HG03571 (cell line): ENCODE measurements around the gene PLPP3.

Experiments
- ATAC-seq: cut with Tn5 transposase; IDR thresholded peaks from one replicate; pipeline ENCODE4 v1.9.1; 2021; ENCODE audit not compliant: unreplicated experiment

The PLPP3 gene

GRCh38 chr1:56525489-56526041 is 53.8 kb downstream of the PLPP3 start:
- ATAC-seq: peak; percentile 93

GRCh38 chr1:56524263-56524662 is 55.1 kb downstream of the PLPP3 start:
- ATAC-seq: no peak

- ATAC-seq: no peak
Measured at GRCh38 chr1:56522680-56523079, 56.7 kb downstream of the PLPP3 start.

DNA sequence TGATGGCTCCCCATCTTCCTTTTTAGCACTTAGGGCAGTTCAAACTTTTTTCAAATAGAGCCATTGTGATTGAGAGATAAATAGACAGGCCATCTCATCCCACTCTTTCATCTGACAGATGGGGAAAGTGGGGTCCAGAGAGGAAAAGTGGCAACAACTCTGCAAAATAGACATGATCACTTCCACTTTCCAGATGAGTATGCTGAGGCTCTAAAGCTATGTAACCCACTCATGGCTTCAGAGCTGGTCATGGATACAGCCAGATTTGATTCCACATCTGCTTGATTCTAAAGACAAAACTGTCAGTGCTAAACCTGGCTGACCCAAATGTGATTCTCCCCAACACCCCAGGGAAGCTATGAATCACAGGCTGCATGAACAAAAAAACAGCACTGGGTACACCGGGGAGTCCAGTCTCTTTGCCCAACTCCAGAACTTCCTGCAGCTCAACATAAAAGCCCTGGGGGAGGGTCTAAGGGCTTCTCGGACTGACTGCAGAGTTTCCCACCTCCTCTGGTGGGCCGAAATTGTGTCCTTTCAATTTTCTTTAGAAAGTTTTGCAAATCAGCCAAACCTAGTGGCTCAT is 59.3 kb downstream of the PLPP3 start:
- ATAC-seq: no peak

- ATAC-seq: no peak
Measured at GRCh38 chr1:56517404-56518130, 61.8 kb downstream of the PLPP3 start.

DNA sequence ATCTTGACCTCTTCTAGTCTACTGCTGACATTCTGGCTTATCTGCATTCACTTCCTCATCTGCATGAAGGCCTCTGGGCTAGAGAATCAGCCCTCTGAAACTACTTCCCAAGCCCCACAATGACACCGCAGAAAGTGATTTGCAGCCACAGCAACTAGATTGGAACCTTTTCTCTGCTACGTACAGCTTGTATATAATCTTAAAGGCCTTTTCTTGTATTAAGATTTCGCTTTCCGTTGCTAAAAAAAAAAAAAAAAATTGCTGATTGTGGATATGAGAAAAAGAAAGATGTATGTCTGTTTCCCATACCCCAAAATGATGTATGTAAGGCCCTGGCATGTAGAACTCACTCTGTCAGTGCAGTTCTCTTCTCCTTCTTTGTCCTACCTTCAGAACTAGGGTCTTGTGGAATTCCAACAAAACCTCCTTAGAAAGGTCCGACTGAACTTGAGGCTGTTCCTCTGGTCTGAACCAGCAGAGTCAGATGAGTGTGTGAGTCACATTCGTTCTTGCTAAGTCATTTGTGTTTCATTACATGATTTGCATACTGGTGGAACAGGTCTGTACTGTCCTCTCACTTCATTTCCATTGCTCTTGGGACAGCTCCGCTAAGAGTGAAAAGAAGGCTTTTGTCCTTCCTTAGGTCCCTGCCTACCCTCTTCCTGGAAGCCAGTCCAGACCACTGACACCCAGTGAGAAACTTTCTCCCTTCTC is 62.7 kb downstream of the PLPP3 start:
- ATAC-seq: peak; percentile 90

- no peak for ATAC-seq
Measured at GRCh38 chr1:56515898-56516538, 63.3 kb downstream of the PLPP3 start.

DNA sequence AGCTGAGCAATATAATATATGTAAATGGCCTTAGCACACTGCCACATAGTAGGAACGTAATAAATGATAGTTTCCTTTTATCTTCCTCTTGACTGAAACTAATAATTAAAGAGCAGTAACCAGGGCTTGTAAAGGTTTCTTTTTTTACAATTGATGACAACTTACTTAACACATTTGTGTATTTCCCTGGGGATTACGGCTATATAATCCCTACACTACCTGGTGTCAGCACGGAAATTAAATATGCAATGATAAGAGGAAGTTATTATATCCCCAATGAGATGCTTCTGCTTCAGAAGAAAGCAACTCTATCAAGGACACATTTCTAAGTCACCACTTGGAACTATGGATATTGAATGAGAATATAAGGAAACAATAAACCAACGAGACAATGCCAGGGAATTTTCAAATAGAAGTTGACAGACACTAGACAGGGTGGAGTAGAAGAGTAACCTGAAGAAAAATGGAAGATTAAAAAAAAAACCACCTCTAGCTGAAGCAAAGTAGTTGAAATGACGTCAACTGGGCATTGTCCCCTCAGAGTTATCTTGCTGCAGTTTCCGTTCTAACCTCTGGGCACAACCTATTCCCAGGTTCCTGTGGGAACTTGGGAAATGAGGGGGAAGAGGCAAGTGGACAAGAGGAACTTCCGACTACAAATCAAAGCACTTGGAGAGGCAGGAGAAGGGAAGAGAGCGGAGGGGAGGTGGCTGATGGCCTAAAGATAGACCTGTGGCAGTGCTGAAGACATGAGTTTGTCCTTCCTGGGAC is 66.5 kb downstream of the PLPP3 start:
- no peak for ATAC-seq

DNA sequence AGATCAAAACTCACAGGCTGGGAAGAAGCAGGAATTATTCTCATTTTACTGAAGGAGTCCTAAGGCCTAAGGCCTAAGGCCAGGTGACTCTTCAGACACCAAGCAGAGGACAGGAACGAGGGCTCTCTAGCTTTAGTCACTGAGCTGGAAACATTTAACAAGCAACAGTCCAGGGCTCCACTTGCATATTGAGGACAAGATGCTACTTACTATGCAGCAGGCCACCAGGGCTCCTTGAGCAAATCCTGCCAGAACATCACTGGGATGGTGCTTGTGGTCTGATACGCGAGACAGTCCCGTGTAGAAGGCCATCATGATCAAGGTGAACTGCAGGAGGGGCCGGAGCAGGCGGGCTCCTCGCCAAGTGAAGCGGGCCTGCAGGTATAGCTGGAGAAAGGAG is 67.6 kb downstream of the PLPP3 start:
- no peak for ATAC-seq

- ATAC-seq: no peak
Measured at GRCh38 chr1:56511364-56511763, 68.0 kb downstream of the PLPP3 start.

DNA sequence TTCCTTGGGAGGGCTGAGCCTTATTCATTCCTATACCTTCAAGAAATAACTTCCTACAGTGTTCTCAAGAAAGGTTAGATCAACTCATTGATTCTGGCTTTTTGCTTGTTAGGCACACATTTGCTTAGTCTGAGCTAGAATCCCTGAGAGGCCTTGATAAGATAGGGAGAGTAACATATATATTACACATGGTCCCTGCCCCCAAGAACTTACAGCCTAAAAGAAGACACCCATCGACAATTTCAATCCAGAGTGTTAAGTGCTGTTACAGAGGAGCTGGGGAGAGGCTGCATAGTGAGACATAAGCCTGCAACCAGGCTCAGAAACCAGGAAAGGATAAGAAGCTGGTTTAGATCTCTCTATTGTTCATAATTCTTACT is 68.7 kb downstream of the PLPP3 start:
- ATAC-seq: no peak

GRCh38 chr1:56509713-56510641 is 69.4 kb downstream of the PLPP3 start:
- no peak for ATAC-seq

DNA sequence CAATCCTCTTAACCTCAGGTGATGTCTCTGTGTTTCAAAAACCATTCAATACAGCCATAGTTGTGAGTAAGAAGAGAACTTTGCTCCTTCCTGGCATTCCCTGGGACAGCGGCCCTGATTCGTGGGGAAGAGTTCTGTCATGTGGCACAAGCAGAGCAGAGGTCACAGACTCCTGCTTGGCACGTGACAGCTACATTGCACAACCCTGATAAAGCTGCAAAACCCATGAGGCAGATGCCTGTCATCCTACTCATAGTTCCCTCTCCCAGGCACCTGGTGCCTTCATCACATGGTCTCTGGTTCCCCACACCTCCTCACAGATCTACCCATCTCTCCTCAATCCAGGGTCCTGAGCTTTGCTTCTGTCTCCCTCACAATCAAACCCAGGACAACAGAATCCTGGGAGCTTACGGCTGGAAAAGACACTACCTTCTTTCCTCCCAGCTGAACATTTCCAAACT is 70.8 kb downstream of the PLPP3 start:
- ATAC-seq: no peak

DNA sequence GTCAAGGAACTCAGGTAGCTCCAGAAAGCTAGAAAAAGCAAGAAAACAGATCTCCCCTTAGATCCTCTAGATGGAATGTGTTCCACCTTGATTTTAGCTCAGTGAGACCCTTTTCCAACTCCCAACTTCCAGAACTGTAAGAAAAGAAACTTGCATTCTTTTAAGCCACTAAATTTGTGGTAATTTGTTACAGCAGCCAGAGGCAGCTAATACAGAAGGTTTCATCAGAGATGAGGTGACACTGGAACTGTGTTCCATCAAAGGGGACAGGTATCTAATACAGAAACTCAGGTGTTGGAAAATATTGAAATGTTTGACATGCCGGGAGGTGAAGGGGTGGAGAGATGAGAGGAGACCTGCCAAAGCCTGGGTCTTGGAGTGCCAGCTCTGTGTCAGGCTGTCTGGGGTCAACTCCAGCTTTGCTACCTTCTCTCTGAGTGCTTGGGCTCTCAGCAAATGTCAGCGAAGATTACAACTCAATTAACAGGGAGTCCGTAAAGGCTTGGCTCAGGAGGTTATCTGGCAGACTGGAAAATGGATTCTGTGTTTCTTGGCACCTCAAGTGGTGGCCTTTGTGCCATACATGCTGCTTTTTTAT is 71.3 kb downstream of the PLPP3 start:
- ATAC-seq: no peak

DNA sequence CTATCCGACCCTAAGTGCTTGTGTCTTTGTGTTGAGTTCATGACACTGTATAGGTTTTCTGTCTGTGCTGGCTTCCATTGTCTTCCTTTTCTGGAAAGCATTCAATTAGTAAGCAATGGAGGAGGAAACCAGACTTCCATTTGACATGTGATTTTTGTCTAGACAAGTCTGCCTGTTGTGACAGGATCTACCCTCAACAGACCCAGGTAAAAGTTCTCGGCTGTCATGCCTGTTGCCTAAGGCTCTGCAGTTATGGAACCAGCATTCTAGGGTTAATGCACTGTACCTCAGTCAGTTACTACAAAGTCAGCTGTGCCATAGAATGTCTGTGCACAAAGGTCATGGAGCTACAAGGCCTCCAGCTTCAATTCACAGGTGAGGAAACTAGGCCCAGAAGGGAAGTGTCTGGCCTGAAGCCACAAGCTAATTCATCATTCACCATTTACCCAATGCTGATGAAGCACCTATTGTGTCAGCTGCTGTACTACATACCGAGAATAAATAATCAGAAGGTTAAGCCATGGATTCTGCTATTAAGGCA is 72.3 kb downstream of the PLPP3 start:
- ATAC-seq: no peak

DNA sequence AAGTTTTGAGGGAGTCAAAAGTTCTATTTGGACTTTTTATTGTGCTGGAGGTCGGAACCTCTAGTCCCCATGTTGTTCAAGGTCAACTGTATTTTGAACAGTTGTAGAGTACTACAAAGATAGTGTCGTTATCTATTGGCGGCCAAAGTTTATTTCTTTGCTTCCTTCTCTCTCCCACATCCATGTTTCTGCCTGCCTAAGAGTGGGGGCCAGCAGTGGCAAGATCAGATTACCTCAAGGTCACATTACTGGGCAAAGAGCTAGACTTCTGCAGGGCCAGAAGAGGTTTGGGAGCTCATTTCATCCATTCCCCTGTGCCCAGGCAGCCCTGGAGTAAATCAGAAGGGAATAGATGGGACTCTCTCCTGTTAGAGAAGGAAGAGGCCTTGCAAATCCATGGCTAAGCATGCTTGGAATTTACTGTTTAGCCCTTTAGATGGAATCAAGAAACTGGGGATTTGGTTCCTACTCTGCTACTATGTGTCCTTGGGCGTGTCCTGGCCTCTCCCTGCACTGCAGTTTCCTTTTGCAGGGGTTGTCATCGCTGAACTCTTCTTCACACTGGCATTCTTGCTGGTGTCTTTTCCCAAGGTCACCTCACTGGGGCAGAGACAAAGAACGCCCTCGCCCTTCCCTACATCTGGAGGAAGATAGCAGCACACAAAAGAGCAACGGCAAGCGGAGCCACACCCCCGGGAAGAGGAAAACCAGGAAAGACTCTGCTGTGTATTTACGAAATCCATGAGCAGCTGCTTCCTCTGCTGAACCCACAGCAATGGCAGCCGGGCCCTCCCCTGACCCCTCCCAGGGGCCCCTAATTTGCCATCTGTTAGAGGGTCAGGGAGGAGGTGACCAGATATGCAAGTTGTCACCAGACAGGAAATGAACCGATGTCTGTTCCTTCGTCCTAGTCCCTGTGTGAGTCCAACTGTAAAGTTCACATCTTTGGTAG is 73.3 kb downstream of the PLPP3 start:
- ATAC-seq: no peak

DNA sequence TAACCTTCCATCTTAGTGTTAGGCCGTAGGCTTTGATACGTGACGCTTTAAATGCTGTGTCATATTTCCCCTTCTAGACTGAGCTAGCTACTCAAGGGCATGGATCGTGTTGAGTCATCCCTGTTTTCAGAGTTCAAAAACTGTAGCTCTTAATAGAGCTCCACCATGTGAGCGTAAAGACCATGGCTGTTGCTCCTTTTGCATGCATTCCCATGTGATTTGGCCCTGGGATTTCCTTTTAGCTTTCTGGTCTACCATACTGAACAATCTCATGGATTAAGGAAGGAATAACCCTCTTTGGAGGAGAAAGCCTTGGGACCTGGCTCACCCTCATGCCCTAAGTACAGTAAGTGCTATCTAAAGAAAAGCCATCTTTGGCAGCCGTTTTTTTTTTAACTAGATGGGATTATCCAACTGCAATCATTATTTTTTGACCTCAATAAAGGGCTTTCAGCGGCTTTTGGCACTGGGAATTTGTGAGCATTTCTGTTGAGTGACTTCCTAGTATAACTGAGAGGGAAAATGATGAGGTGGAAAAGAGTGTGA is 76.6 kb downstream of the PLPP3 start:
- ATAC-seq: no peak

- no peak for ATAC-seq
Measured at GRCh38 chr1:56501888-56502287, 77.5 kb downstream of the PLPP3 start.
